Progenitor cell of endocrine pancreas (in vitro differentiated cells): ENCODE measurements around the gene BEST1. TPM values are rescaled to one million over a fixed set of nuclear protein-coding genes. Genes with fewer than 3 reads are reported as not detected.

Experiments used
- DNase-seq: peaks from one replicate; pipeline ENCODE4 v3.0.0; 2021; ENCODE audit warnings: low spot score; ENCODE audit not compliant: unreplicated experiment
- H3K27ac Mint-ChIP-seq: 2 replicates; pipeline ENCODE4 v1.8.0; 2021; ENCODE audit warnings: mild to moderate bottlenecking, moderate library complexity, mixed read lengths
- H3K27me3 Mint-ChIP-seq: 2 replicates; pipeline ENCODE4 v1.8.0; 2021; ENCODE audit warnings: mixed read lengths
- H3K36me3 Mint-ChIP-seq: 2 replicates; pipeline ENCODE4 v1.8.0; 2022; ENCODE audit warnings: mixed read lengths; ENCODE audit not compliant: insufficient read depth
- H3K4me1 Mint-ChIP-seq: 2 replicates; pipeline ENCODE4 v1.8.0; 2021; ENCODE audit warnings: low read depth, mixed read lengths
- H3K4me3 Mint-ChIP-seq: 2 replicates; pipeline ENCODE4 v1.8.0; 2021; ENCODE audit warnings: low read depth, mild to moderate bottlenecking, moderate library complexity, mixed read lengths
- H3K9me3 Mint-ChIP-seq: 2 replicates; pipeline ENCODE4 v1.8.0; 2021; ENCODE audit warnings: low read depth, mixed read lengths
- total RNA-seq: library from RNA; stranded (reverse); gene quantifications from 2 replicates; pipeline ENCODE4 v1.2.1, GENCODE V29; 2021
- TF ChIP-seq, protein P1 (sequence below): fragments of 200-600 bp; sonication (generic); IDR thresholded peaks from one replicate; pipeline ENCODE4 v1.5.0; 2021; ENCODE audit warnings: antibody characterized with exemption, mild to moderate bottlenecking; ENCODE audit not compliant: unreplicated experiment

The BEST1 gene
- total RNA-seq, 1 donor from 2014 or later = 0.34 TPM

DNA sequence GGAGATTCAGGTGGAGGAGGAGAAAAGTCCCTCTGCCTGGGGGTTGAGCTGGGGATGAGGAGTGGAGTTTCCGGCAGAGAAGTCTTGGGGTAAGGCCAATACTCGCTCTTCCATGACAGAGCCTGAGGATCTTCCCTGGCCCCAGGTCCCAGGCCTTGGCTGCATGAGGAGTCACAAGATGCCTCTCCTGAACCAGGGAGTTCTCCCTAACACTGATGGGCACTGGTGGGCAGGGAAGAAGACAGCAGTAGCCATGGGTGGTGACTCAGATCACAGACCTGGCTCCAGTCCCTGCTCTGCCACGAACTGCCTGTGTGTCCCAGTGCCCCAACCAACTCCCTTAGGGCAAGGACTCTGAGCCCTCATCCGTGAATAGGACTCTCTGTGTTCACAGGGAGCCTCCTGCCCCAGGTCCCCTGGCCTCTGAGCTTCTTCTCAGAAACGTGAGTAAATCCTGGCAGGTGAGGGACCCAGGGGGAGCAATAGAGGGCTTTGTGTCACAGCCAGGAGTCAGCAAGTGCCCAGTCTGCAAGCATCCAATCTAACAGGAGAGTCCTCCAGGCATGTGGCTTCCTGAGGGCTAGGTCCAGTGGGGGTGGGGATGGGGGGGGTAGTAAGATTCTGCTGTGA, 62.8 kb downstream of the BEST1 start:
- H3K4me1 Mint-ChIP-seq = peaks cover 1% of the 10 kb centered on the region
- no peaks in the 10 kb centered on the region for H3K9me3 Mint-ChIP-seq
- no peak overlapping the region for H3K4me3 Mint-ChIP-seq
- no peak overlapping the region for H3K27ac Mint-ChIP-seq
- H3K27me3 Mint-ChIP-seq = no peaks in the 10 kb centered on the region
- TF ChIP-seq, protein P1, sequence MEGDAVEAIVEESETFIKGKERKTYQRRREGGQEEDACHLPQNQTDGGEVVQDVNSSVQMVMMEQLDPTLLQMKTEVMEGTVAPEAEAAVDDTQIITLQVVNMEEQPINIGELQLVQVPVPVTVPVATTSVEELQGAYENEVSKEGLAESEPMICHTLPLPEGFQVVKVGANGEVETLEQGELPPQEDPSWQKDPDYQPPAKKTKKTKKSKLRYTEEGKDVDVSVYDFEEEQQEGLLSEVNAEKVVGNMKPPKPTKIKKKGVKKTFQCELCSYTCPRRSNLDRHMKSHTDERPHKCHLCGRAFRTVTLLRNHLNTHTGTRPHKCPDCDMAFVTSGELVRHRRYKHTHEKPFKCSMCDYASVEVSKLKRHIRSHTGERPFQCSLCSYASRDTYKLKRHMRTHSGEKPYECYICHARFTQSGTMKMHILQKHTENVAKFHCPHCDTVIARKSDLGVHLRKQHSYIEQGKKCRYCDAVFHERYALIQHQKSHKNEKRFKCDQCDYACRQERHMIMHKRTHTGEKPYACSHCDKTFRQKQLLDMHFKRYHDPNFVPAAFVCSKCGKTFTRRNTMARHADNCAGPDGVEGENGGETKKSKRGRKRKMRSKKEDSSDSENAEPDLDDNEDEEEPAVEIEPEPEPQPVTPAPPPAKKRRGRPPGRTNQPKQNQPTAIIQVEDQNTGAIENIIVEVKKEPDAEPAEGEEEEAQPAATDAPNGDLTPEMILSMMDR = no peak
- no peak for DNase-seq
- H3K36me3 Mint-ChIP-seq = no peaks in the 10 kb centered on the region

Other genes starting within 250 kb of the BEST1 start
- gene MYRF, start 197.7 kb upstream of the BEST1 start, total RNA-seq = 117 and 128 TPM in 2 replicates
- 175 and 185 TPM in 2 replicates for gene TMEM258, start 157.8 kb upstream of the BEST1 start, total RNA-seq
- 34.4 and 36.6 TPM in 2 replicates for gene FEN1, start 157.4 kb upstream of the BEST1 start, total RNA-seq
- 114 and 121 TPM in 2 replicates for gene FADS1, start 133.3 kb upstream of the BEST1 start, total RNA-seq
- 399 and 402 TPM in 2 replicates for gene FADS2, start 122.1 kb upstream of the BEST1 start, total RNA-seq
- gene FADS3, start 58.8 kb upstream of the BEST1 start, total RNA-seq = 21.2 and 23.7 TPM in 2 replicates
- gene RAB3IL1, start 32.8 kb upstream of the BEST1 start, total RNA-seq = 0.53 and 0.67 TPM in 2 replicates
- gene FTH1, start 17.3 kb downstream of the BEST1 start, total RNA-seq = 1,669 and 1,699 TPM in 2 replicates
- 58.0 and 60.5 TPM in 2 replicates for gene INCENP, start 173.7 kb downstream of the BEST1 start, total RNA-seq
- gene SCGB1D1, start 239.9 kb downstream of the BEST1 start, total RNA-seq = not detected in 2 replicates